K562 (cell line): ENCODE results near the gene MYO1H. TPM values are rescaled to one million over a fixed set of nuclear protein-coding genes. Genes with fewer than 3 reads are reported as not detected.

Experiments
- ATAC-seq: fragments of 200-7000 bp; cut with Tn5 transposase; 3 replicates; pipeline ENCODE4 v1.9.1; 2020; ENCODE audit warnings: moderate library complexity
- BruUV-seq: library from RNA; stranded (reverse); fragments of 400-500 nt; replicated peaks from 2 replicates; lab custom pipeline; 2021; lab: Mats Ljungman, UMichigan
- CTCF ChIA-PET: fragments of 300-600 bp; formaldehyde crosslinking; extraction: SDS; loops from one replicate; lab custom pipeline; 2021; ENCODE audit warnings: low intra/inter-chr PET ratio; lab: Yijun Ruan, JAX
- POLR2A ChIA-PET: fragments of 300-600, 350-650 bp; sonication (Branson Sonifier 250); formaldehyde crosslinking; extraction: SDS; loops from one replicate; lab custom pipeline; 2021; ENCODE audit warnings: antibody characterized with exemption, inconsistent platforms; lab: Yijun Ruan, JAX
- DNase-seq, 4 experiments: peaks; one replicate each; pipeline versions ENCODE4 v3.0.0 to v3.0.0-alpha.2; 2011 to 2018; ENCODE audit warnings: low spot score in 3 of 4, mixed read lengths in 3 of 4; ENCODE audit errors: extremely low read depth in 1 of 4
- FAIRE-seq: peaks from 2 replicates; lab custom pipeline; 2011; peaks lifted over from hg19 to GRCh38; lab: Jason Lieb, UNC
- H2AFZ ChIP-seq: 2 replicates; pipeline ENCODE4 v1.6.0; 2011; ENCODE audit warnings: low read depth, low read length, control low read depth, inconsistent platforms
- H3K27ac ChIP-seq: fragments of 200-600 bp; 3 replicates; pipeline ENCODE4 v1.8.0; 2011; ENCODE audit warnings: low read depth, mild to moderate bottlenecking, control low read depth, inconsistent platforms, low read length, moderate library complexity, mixed read lengths; ENCODE audit errors: extremely low read depth
- H3K27me3 ChIP-seq, 2 experiments: fragments of 300-600 bp in 1 of 2; 2 replicates in 1 of 2; 3 replicates in 1 of 2; pipeline versions ENCODE4 v1.6.0 to v1.8.0; 2011; ENCODE audit warnings: inconsistent platforms in 2 of 2, low read length in 2 of 2, mild to moderate bottlenecking in 1 of 2, mixed read lengths in 1 of 2, moderate library complexity in 1 of 2; ENCODE audit not compliant: control insufficient read depth in 2 of 2, insufficient read depth in 2 of 2
- H3K36me3 ChIP-seq: fragments of 300-600 bp; 3 replicates; pipeline ENCODE4 v1.8.0; 2011; ENCODE audit warnings: mild to moderate bottlenecking, low read length, inconsistent platforms; ENCODE audit not compliant: control insufficient read depth, insufficient read depth
- H3K4me1 ChIP-seq, 2 experiments: fragments of 200-600 bp in 1 of 2; replicated peaks in 1 of 2; 2 replicates in 1 of 2; 3 replicates in 1 of 2; pipeline versions ENCODE4 v1.5.1 to v1.8.0; 2011; ENCODE audit warnings: inconsistent platforms in 2 of 2, low read length in 2 of 2, mild to moderate bottlenecking in 1 of 2, mixed read lengths in 1 of 2, moderate library complexity in 1 of 2; ENCODE audit not compliant: control insufficient read depth in 2 of 2, insufficient read depth in 2 of 2
- H3K4me2 ChIP-seq: 2 replicates; pipeline ENCODE4 v1.6.1; 2011; ENCODE audit warnings: low read length, control low read depth, inconsistent platforms, mixed read lengths; ENCODE audit not compliant: insufficient read depth
- H3K4me3 ChIP-seq: fragments of 200-600 bp; sonication (generic), shearing (Covaris generic); 2 replicates; pipeline ENCODE4 v1.5.1; 2016; ENCODE audit warnings: control low read depth, inconsistent platforms
- H3K79me2 ChIP-seq: fragments of 200-600 bp; 3 replicates; pipeline ENCODE4 v1.8.0; 2011; ENCODE audit warnings: low read length, inconsistent platforms; ENCODE audit not compliant: control insufficient read depth, insufficient read depth
- H3K9ac ChIP-seq, 2 experiments: 2 replicates each; pipeline versions ENCODE4 v1.6.0 to v1.6.1; 2011; ENCODE audit warnings: low read depth in 2 of 2, low read length in 2 of 2, control low read depth in 1 of 2, inconsistent platforms in 1 of 2, mild to moderate bottlenecking in 1 of 2, mixed read lengths in 1 of 2; ENCODE audit not compliant: insufficient read depth in 1 of 2
- H3K9me1 ChIP-seq: one replicate; pipeline ENCODE4 v1.6.0; 2011; ENCODE audit warnings: inconsistent platforms, mild to moderate bottlenecking, low read length, moderate library complexity; ENCODE audit not compliant: control insufficient read depth, insufficient read depth
- H3K9me3 ChIP-seq: replicated peaks from 2 replicates; pipeline ENCODE4 v1.5.1; 2011; ENCODE audit warnings: low read depth, low read length, inconsistent platforms; ENCODE audit not compliant: control insufficient read depth, insufficient read depth
- H4K20me1 ChIP-seq: replicated peaks from 2 replicates; pipeline ENCODE4 v1.6.1; 2011; ENCODE audit warnings: low read length, inconsistent platforms, mixed read lengths; ENCODE audit not compliant: control insufficient read depth, insufficient read depth
- KAT2B ChIP-seq: IDR thresholded peaks from one replicate; pipeline ENCODE4 v1.6.1; 2012; ENCODE audit warnings: low read depth, mild to moderate bottlenecking, control low read depth, inconsistent platforms, low read length, moderate library complexity
- PCBP2 ChIP-seq: fragments of 200-400 bp; formaldehyde crosslinking; IDR thresholded peaks from 2 replicates; pipeline ENCODE4 v1.6.1; 2018; ENCODE audit warnings: low read length, low read depth, mild to moderate bottlenecking, moderate library complexity; ENCODE audit not compliant: poor library complexity, severe bottlenecking
- WGBS: fragments of 100-300 bp; shearing (Covaris generic); methylation state at CpG from one replicate; pipeline ENCODE4 v1.1.6; 2016; ENCODE audit warnings: low coverage, mixed read lengths; ENCODE audit not compliant: insufficient coverage; ENCODE audit errors: missing lambda C conversion rate; 5-methylcytosine and 5-hydroxymethylcytosine counted together
- in situ Hi-C: fragments of 300-500 bp; cut with MboI; formaldehyde crosslinking; loops from 4 replicates; pipeline ENCODE4 v1.15.0; 2018; ENCODE audit warnings: inconsistent platforms, mixed read lengths
- intact Hi-C: fragments of 100-400 bp; cut with micrococcal nuclease; formaldehyde crosslinking; loops from 2 replicates; pipeline ENCODE4 v1.14.2; 2022
- polyA plus RNA-seq, 8 experiments: library from polyadenylated mRNA; depleted of rRNA in 4 of 8; stranded (reverse) in 5 of 8; unstranded in 3 of 8; fragments of >200 nt; fragmentation: Nextera tagmentation in 2 of 8; fragmentation: Illumina TruSeq in 1 of 8; extraction: Ambion mirVana in 2 of 8; extraction: Trizol in 1 of 8; gene quantifications; 2 replicates each; pipeline versions ENCODE4 v1.2.1 to v1.2.3, GENCODE V29; 2011 to 2014; ENCODE audit warnings: inconsistent platforms in 1 of 8, missing spikeins in 1 of 8
- total RNA-seq, 7 experiments: library from RNA; depleted of rRNA in 6 of 7; stranded (reverse); fragments of >200 nt in 6 of 7; fragmentation: Illumina TruSeq in 2 of 7; extraction: Trizol in 2 of 7; gene quantifications; 2 replicates each; pipeline versions ENCODE4 v1.2.1 to v1.2.3, GENCODE V29; 2011 to 2021; ENCODE audit warnings: low replicate concordance in 1 of 7

Gene MYO1H
- total and polyA plus RNA-seq, 9 of the 15 experiments (the other 6 are each of a cell fraction or from before 2014, with no cell fraction given): not detected

GRCh38 chr12:109461846-109462756, 114.4 kb downstream of the MYO1H start:
- H2AFZ ChIP-seq: no peak overlapping the region; the same call in 1 of the 2 replicates
- intact Hi-C loops (no loop called here), in situ Hi-C loops (no loop called here)
- H3K4me1 ChIP-seq: peaks cover 34 to 41% of the 10 kb centered on the region in 2 experiments
- 80% methylated on average over 13 of the region's 13 CpGs for WGBS
- ChIA-PET CTCF (no interaction called here), POLR2A (interaction anchor here (0.7 to 2.4 kb wide), 8 partner anchors 10 to 196 kb away, joined by 3 to 9 read pairs (median 3); partner anchors contain the start of genes KCTD10 and UBE3B)
- no peak overlapping the region for H3K4me3 ChIP-seq
- H3K9ac ChIP-seq: peak overlapping the region; percentile 30 to 42; a peak in 3 of 4 replicates
- peak overlapping the region; percentile 93 for H3K27ac ChIP-seq
- FAIRE-seq (no peak), DNase-seq (peak in 3 of 4 experiments; percentile 32 to 45 (median 34)), ATAC-seq (peak; percentile 44)
- H3K9me1 ChIP-seq: no peaks in the 10 kb centered on the region
- peak overlapping the region; percentile 56; the same call in 1 of the 2 replicates for H3K4me2 ChIP-seq
- H3K27me3 ChIP-seq: no peaks in the 10 kb centered on the region
- BruUV-seq: no TSS peak
- TF ChIP-seq KAT2B: peak; percentile 10
- no peak for TF ChIP-seq PCBP2
- no peaks in the 10 kb centered on the region for H3K9me3 ChIP-seq
- H3K79me2 ChIP-seq: peaks cover 52% of the 10 kb centered on the region
- H3K36me3 ChIP-seq: peaks cover 47% of the 10 kb centered on the region
- H4K20me1 ChIP-seq: peaks cover 14% of the 10 kb centered on the region; the same call in 1 of the 2 replicates
